Measurements from ENCODE around the gene BAHD1.

BAHD1 gene

DNA sequence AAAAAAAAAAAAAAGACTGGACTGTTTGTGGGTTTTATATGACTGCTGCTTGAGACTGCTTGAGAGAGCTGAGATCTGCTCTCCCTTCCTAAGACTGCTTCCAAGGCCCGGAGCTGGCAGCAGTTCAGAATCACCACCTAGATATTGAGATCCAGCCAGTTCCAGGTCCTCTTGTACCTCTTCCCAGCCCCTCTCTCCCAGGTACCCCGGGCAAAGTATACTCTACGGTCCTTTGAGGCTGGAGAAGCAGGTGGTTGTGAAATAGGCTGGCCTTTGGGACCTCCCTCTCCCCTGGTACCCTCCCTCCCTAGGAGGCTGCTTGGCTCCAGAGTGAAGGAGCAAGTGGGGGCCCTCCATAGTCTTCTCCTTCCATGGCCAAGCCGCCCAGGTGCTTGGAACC lies 12.6 kb upstream of the BAHD1 start:
- TF ChIP-seq, protein P1, sequence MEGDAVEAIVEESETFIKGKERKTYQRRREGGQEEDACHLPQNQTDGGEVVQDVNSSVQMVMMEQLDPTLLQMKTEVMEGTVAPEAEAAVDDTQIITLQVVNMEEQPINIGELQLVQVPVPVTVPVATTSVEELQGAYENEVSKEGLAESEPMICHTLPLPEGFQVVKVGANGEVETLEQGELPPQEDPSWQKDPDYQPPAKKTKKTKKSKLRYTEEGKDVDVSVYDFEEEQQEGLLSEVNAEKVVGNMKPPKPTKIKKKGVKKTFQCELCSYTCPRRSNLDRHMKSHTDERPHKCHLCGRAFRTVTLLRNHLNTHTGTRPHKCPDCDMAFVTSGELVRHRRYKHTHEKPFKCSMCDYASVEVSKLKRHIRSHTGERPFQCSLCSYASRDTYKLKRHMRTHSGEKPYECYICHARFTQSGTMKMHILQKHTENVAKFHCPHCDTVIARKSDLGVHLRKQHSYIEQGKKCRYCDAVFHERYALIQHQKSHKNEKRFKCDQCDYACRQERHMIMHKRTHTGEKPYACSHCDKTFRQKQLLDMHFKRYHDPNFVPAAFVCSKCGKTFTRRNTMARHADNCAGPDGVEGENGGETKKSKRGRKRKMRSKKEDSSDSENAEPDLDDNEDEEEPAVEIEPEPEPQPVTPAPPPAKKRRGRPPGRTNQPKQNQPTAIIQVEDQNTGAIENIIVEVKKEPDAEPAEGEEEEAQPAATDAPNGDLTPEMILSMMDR (IDR thresholded peaks at IDR 0.05; ENCODE audit: poor library complexity, severe bottlenecking) = no peak
- H3K27me3 ChIP-seq (ENCODE audit: insufficient read depth, poor library complexity, severe bottlenecking) = no peaks in the 10 kb centered on the region
- no peak overlapping the region for H3K27ac ChIP-seq (ENCODE audit: poor library complexity, severe bottlenecking)
- no peaks in the 10 kb centered on the region for H3K36me3 ChIP-seq (ENCODE audit: low read depth)
- no peaks in the 10 kb centered on the region for H3K9me3 ChIP-seq (ENCODE audit: severe bottlenecking)
- ATAC-seq (ENCODE audit: low read depth) (no peak), DNase-seq (ENCODE audit: low spot score) (no peak)
- H3K4me3 ChIP-seq (ENCODE audit: severe bottlenecking) = no peak overlapping the region
- no peaks in the 10 kb centered on the region for H3K4me1 ChIP-seq (ENCODE audit: insufficient read depth, poor library complexity, severe bottlenecking)

DNA sequence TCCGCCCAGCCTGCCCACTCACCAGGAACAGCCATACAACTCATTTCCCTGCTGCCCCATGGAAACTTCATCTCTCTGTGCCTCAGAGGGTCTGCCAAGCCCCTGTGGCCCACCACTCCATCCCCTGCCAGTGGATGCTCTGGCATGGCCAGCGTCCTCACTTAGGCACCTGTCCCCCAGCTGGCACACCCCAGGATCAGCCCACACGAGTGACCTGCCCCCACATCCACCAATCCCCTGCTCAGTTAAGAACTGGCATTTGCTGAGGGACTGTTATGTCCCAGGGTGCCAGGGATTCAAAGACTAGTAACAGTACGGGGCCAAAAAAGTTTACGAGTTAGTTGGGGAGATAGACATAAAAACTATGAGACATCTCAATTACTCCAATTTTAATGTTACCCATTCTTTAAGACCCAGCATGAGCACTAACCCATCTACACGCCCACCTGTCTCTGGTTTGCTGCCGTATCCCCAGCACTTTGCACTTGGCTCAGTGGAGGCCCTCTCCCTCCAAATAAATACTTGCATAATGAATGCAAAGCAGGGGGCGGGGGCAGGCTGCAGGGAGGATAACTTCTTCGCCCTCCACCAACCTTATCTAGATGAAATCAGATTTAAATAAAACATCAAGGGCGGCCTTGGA lies 11.6 kb upstream of the BAHD1 start:
- peaks cover 3% of the 10 kb centered on the region for H3K27me3 ChIP-seq (ENCODE audit: insufficient read depth, poor library complexity, severe bottlenecking)
- H3K36me3 ChIP-seq (ENCODE audit: low read depth) = no peaks in the 10 kb centered on the region
- no peak overlapping the region for H3K27ac ChIP-seq (ENCODE audit: poor library complexity, severe bottlenecking)
- no peak for DNase-seq (ENCODE audit: low spot score)
- ATAC-seq (ENCODE audit: low read depth) = no peak
- TF ChIP-seq, protein P1 (IDR thresholded peaks at IDR 0.05; ENCODE audit: poor library complexity, severe bottlenecking) = no peak
- H3K4me1 ChIP-seq (ENCODE audit: insufficient read depth, poor library complexity, severe bottlenecking) = no peaks in the 10 kb centered on the region
- H3K9me3 ChIP-seq (ENCODE audit: severe bottlenecking) = no peaks in the 10 kb centered on the region
- no peak overlapping the region for H3K4me3 ChIP-seq (ENCODE audit: severe bottlenecking)

DNA sequence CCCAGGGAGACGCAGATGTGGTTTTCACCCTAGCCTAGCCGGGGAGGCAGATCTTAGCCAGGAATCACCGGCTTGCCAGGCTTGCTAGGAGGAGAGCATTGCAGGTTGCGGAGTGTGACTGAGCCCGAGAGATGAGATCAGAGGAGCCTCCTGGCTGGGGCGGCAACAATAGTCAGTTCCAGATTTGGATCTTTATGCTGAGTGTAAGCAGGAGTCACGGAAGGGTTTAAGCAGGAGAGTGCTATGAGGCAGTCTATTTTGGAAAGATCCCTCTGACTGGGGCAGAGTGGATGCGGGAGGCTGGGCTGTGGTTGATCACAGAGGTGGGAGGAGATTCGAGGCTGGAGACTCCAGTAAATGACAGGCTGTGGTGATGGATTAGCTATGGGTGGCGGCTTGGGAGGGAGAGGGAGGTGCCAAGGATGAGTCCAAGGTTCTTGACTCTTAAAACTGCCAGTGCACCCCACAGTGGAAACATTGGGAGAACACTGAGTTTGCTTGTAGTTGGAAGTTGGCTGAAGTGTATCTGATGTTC lies 10.4 kb upstream of the BAHD1 start:
- TF ChIP-seq, protein P1 (IDR thresholded peaks at IDR 0.05; ENCODE audit: poor library complexity, severe bottlenecking) = no peak
- Histone ChIP-seq H3K36me3 (ENCODE audit: low read depth) (no peaks in the 10 kb centered on the region), H3K4me1 (ENCODE audit: insufficient read depth, poor library complexity, severe bottlenecking) (no peaks in the 10 kb centered on the region), H3K9me3 (ENCODE audit: severe bottlenecking) (no peaks in the 10 kb centered on the region), H3K27me3 (ENCODE audit: insufficient read depth, poor library complexity, severe bottlenecking) (peaks cover 9% of the 10 kb centered on the region), H3K27ac (ENCODE audit: poor library complexity, severe bottlenecking) (no peak overlapping the region), H3K4me3 (ENCODE audit: severe bottlenecking) (no peak overlapping the region)
- DNase-seq (ENCODE audit: low spot score) (no peak), ATAC-seq (ENCODE audit: low read depth) (peak; percentile 67)

DNA sequence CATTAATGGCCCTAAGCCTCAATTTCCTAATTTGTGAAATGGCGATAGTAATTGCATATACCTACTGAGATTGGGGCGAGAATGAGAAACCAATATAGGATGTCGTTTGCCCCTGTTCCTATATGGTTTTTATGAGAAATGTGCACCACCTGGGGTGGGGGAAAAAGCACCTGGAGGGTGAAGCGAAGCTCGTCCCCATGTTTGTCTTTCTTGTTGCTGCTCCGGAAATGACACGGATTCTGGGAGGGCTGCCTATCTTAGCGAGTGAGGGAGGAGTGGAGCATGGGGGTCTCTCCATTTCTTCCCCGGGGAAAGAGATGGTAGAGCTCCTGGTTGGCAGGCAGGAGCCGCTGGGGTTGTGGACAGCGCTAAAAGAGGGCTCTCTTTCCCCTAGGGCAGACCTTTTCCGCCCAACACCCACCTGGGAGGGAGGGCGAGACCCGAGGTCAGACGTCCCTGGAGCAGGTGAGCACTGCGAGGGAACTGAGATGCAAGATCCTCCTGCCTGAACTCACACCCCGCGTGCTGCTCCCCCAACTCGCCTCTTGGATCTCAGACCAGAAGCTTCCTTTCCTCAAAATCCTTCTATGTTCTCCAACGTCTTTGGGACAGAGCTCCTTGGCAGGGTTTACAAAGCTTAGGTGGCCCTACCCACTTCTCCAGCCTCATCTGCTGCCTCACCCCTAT lies 5.6 kb upstream of the BAHD1 start:
- no peaks in the 10 kb centered on the region for H3K36me3 ChIP-seq (ENCODE audit: low read depth)
- DNase-seq (ENCODE audit: low spot score) = peak; percentile 64
- TF ChIP-seq, protein P1 (IDR thresholded peaks at IDR 0.05; ENCODE audit: poor library complexity, severe bottlenecking) = no peak
- no peak overlapping the region for H3K27ac ChIP-seq (ENCODE audit: poor library complexity, severe bottlenecking)
- no peak for ATAC-seq (ENCODE audit: low read depth)
- H3K27me3 ChIP-seq (ENCODE audit: insufficient read depth, poor library complexity, severe bottlenecking) = peaks cover 30% of the 10 kb centered on the region
- H3K4me1 ChIP-seq (ENCODE audit: insufficient read depth, poor library complexity, severe bottlenecking) = no peaks in the 10 kb centered on the region
- H3K4me3 ChIP-seq (ENCODE audit: severe bottlenecking) = no peak overlapping the region
- no peaks in the 10 kb centered on the region for H3K9me3 ChIP-seq (ENCODE audit: severe bottlenecking)

DNA sequence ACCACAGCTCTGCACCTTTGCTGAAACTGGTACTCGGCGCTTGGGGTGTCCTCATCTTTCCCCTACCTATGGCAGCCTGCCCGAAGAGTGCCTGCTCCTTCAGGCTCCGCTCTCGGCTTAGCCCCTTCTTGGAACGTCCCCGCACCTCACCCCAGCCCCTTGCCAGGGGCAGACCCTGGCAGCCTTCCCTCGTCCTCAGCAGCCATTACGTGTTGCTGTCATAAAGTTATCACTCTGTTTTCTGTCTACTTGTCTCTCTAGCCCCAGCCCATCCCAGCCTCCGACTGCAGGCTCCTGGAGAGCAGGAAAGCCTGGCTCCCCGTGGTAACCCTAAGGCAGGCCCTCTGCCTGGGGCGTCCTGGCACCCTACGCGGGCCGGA lies 5.1 kb upstream of the BAHD1 start:
- H3K4me3 ChIP-seq (ENCODE audit: severe bottlenecking) = peak overlapping the region; percentile 10
- H3K27me3 ChIP-seq (ENCODE audit: insufficient read depth, poor library complexity, severe bottlenecking) = peaks cover 30% of the 10 kb centered on the region

More for the DNA sequence above, 5.1 kb upstream of the BAHD1 start:
- TF ChIP-seq, protein P1 (IDR thresholded peaks at IDR 0.05; ENCODE audit: poor library complexity, severe bottlenecking) = no peak
- no peaks in the 10 kb centered on the region for H3K36me3 ChIP-seq (ENCODE audit: low read depth)
- ATAC-seq (ENCODE audit: low read depth) = no peak
- H3K4me1 ChIP-seq (ENCODE audit: insufficient read depth, poor library complexity, severe bottlenecking) = no peaks in the 10 kb centered on the region
- H3K9me3 ChIP-seq (ENCODE audit: severe bottlenecking) = no peaks in the 10 kb centered on the region
- no peak overlapping the region for H3K27ac ChIP-seq (ENCODE audit: poor library complexity, severe bottlenecking)
- DNase-seq (ENCODE audit: low spot score) = peak; percentile 69

Data from RWPE2 (cell line).